Measurements from ENCODE around the gene NR2F1-AS1. TPM values are rescaled to one million over a fixed set of nuclear protein-coding genes. Genes with fewer than 3 reads are reported as not detected.

Gene NR2F1-AS1
- total RNA-seq, 1 experiment from 2014 or later: not detected

DNA sequence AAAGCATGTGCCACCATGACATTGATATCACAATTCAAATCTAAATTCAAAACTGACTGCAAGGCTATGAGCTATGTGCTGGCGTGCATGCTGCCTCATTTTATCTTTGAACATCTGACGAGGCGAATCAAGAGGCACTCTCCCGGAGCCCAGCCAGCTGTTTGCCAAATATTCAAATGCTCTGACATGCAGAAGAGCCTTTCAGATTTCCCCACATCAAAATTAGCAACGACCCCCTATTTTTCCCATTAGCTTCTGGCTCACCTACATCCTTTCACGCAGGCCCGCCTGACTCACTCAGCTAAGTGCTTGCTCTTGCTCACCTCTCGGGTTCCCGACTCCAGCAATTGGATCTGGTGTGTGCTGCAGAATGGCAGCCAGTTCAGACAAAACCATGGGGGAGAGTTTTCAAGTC lies 159.0 kb downstream of the NR2F1-AS1 start:
- no peak for TF ChIP-seq CTCF (IDR thresholded peaks at IDR 0.05; ENCODE audit: insufficient read depth in 1 of 2, low read depth in 1 of 2, low read length in 1 of 2, severe bottlenecking in 1 of 2, unreplicated experiment in 1 of 2)
- BruUV-seq (replicated peaks): no TSS peak

DNA sequence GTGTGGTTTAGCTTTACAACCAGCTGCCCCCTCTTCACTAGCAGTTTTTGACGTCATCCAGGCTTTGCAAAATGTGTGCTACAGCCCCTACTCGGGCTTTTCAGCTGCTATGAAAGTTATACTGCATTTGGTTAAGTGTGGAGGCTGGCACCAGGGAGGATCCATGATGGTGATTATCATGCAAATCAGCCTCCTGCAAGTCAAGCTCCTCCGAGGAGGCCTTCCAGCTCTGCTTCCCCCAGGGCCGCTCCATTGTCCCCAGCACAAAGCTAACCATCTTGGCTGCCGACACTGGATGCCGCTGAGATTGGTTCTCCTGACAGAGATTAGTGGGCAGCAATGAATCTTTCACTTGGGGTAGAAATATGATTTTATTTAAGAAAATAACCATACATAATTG lies 159.6 kb downstream of the NR2F1-AS1 start:
- no peak overlapping the region for H3K4me3 ChIP-seq (ENCODE audit: low read depth, low read length)
- CTCF ChIA-PET: no interaction called here
- H3K36me3 ChIP-seq (ENCODE audit: control insufficient read depth, insufficient read depth, low read length): no peaks in the 10 kb centered on the region
- BruUV-seq (replicated peaks): no TSS peak
- Mint-ChIP-seq H3K27me3 (ENCODE audit: insufficient read depth, unreplicated experiment) (peaks cover 7% of the 10 kb centered on the region), H3K4me3 (ENCODE audit: unreplicated experiment) (no peak overlapping the region), H3K4me1 (ENCODE audit: low read depth, unreplicated experiment) (no peaks in the 10 kb centered on the region), H3K27ac (ENCODE audit: unreplicated experiment) (no peak overlapping the region), H3K36me3 (ENCODE audit: insufficient read depth, unreplicated experiment) (no peaks in the 10 kb centered on the region), H3K9me3 (ENCODE audit: unreplicated experiment) (no peaks in the 10 kb centered on the region)
- H3K9me3 ChIP-seq: no peaks in the 10 kb centered on the region
- no peak for TF ChIP-seq CTCF (IDR thresholded peaks at IDR 0.05; ENCODE audit: insufficient read depth in 1 of 2, low read depth in 1 of 2, low read length in 1 of 2, severe bottlenecking in 1 of 2, unreplicated experiment in 1 of 2)
- intact Hi-C loops (cut with micrococcal nuclease; ENCODE audit: unreplicated experiment): no loop called here
- no peaks in the 10 kb centered on the region for H3K4me1 ChIP-seq
- POLR2A ChIA-PET: no interaction called here
- H3K27me3 ChIP-seq (replicated peaks; ENCODE audit: control insufficient read depth, insufficient read depth, low read length): no peaks in the 10 kb centered on the region; the same call in 1 of the 2 replicates
- no peak for DNase-seq

More for the DNA sequence above, 159.0 kb downstream of the NR2F1-AS1 start:
- Histone ChIP-seq H3K36me3 (ENCODE audit: control insufficient read depth, insufficient read depth, low read length) (no peaks in the 10 kb centered on the region), H3K4me1 (no peaks in the 10 kb centered on the region), H3K4me3 (ENCODE audit: low read depth, low read length) (no peak overlapping the region), H3K9me3 (no peaks in the 10 kb centered on the region), H3K27me3 (replicated peaks; ENCODE audit: control insufficient read depth, insufficient read depth, low read length) (no peaks in the 10 kb centered on the region; the same call in 1 of the 2 replicates)
- no peak for DNase-seq
- Mint-ChIP-seq H3K4me1 (ENCODE audit: low read depth, unreplicated experiment) (no peaks in the 10 kb centered on the region), H3K27me3 (ENCODE audit: insufficient read depth, unreplicated experiment) (peaks cover 7% of the 10 kb centered on the region), H3K9me3 (ENCODE audit: unreplicated experiment) (no peaks in the 10 kb centered on the region), H3K4me3 (ENCODE audit: unreplicated experiment) (no peak overlapping the region), H3K36me3 (ENCODE audit: insufficient read depth, unreplicated experiment) (no peaks in the 10 kb centered on the region), H3K27ac (ENCODE audit: unreplicated experiment) (no peak overlapping the region)
- CTCF ChIA-PET: no interaction called here
- POLR2A ChIA-PET: no interaction called here
- intact Hi-C loops (cut with micrococcal nuclease; ENCODE audit: unreplicated experiment): no loop called here

DNA sequence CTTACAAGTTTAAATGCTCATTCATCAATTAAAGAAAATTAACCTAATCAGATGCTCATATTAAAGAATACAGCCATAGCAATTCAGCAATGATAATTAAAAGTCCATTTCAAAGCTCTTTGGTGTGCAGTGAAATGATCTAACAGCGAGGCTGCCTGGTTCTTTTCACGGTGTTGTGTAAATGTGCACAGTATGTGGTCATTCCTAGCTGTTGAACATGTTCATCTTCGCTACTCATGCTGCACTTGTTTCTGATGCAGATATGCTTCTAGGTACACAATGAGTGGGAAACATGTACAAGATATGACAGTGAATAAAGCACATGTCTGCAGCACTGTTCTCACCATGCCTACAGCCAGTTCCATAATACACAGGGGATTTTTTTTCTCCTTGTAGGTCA lies 163.5 kb downstream of the NR2F1-AS1 start:
- Histone ChIP-seq H3K4me1 (no peaks in the 10 kb centered on the region), H3K36me3 (ENCODE audit: control insufficient read depth, insufficient read depth, low read length) (no peaks in the 10 kb centered on the region), H3K27me3 (replicated peaks; ENCODE audit: control insufficient read depth, insufficient read depth, low read length) (no peaks in the 10 kb centered on the region), H3K9me3 (no peaks in the 10 kb centered on the region), H3K4me3 (ENCODE audit: low read depth, low read length) (no peak overlapping the region)
- peaks cover 7% of the 10 kb centered on the region for H3K27me3 Mint-ChIP-seq (ENCODE audit: insufficient read depth, unreplicated experiment)
- no peak for DNase-seq
- no peaks in the 10 kb centered on the region for H3K4me1 Mint-ChIP-seq (ENCODE audit: low read depth, unreplicated experiment)
- intact Hi-C loops (cut with micrococcal nuclease; ENCODE audit: unreplicated experiment): no loop called here
- POLR2A ChIA-PET: no interaction called here
- CTCF ChIA-PET: no interaction called here
- H3K9me3 Mint-ChIP-seq (ENCODE audit: unreplicated experiment): no peaks in the 10 kb centered on the region
- no peak for TF ChIP-seq CTCF (IDR thresholded peaks at IDR 0.05; ENCODE audit: insufficient read depth in 1 of 2, low read depth in 1 of 2, low read length in 1 of 2, severe bottlenecking in 1 of 2, unreplicated experiment in 1 of 2)
- H3K4me3 Mint-ChIP-seq (ENCODE audit: unreplicated experiment): no peak overlapping the region
- H3K36me3 Mint-ChIP-seq (ENCODE audit: insufficient read depth, unreplicated experiment): no peaks in the 10 kb centered on the region
- no peak overlapping the region for H3K27ac Mint-ChIP-seq (ENCODE audit: unreplicated experiment)
- BruUV-seq (replicated peaks): no TSS peak

Measured in Caco-2 (cell line).